Measurements from ENCODE around the gene CHAC1. TPM values are rescaled to one million over a fixed set of nuclear protein-coding genes. Genes with fewer than 3 reads are reported as not detected.
"Not testable (repeated sequence)": the region's sequence is repeated elsewhere in the genome, so short reads cannot be mapped to it uniquely, and the experiment has no call there.

Gene CHAC1
- polyA plus RNA-seq, 3 donors, result 0.15 TPM; not detected in 2

DNA sequence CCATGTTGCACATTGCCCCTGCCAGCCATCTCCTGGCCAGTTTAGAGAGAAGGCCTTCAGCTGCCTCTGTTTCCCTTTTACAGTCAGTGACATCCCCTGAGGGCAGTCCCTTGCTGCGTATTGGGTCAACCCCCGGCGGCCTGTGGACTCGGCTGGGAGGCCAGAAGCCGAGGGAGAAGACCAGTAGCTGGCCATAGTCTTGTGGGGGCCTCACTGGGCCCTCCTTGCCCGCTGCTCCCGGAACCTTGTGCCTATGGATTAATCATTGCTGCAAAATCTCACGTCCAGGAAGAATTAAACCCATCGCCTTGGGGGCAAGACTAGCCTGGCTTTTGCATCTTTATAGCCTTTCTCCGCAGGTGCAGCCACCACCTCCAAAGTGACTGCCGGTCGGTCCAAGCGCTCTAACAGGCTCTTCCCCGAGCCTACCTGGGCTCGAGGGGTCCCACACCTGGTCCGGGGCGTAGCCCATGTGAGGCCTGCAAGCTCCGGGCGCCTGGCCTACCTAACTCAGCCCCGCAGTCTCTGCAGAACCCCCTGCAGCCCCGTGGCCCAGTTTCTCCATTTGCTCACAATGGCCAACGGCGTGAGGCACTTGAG is 870 bp upstream of the CHAC1 start:
- 60% methylated on average over 22 of the region's 23 CpGs for WGBS (ENCODE audit: insufficient coverage)
- H3K79me2 ChIP-seq (ENCODE audit: insufficient read depth, low read length), result no peaks in the 10 kb centered on the region
- peak overlapping the region; percentile 86 to 93 for H3K4me3 Mint-ChIP-seq
- peak overlapping the region; percentile 31 to 81 (median 79) for H3K4me3 ChIP-seq (replicated peaks in 1 of 3; ENCODE audit: low read depth in 2 of 3, low read length in 3 of 3)
- peak overlapping the region; percentile 19 to 58 for H3K27ac ChIP-seq (ENCODE audit: low read depth in 1 of 2, low read length in 2 of 2)
- peak overlapping the region in 2 of 7 donors; percentile 50 to 75 for H3K27ac Mint-ChIP-seq
- H3K9me3 ChIP-seq (replicated peaks in 1 of 2; ENCODE audit: control insufficient read depth in 1 of 2, insufficient read depth in 1 of 2, low read length in 2 of 2), result no peaks in the 10 kb centered on the region
- TF ChIP-seq, protein P1, sequence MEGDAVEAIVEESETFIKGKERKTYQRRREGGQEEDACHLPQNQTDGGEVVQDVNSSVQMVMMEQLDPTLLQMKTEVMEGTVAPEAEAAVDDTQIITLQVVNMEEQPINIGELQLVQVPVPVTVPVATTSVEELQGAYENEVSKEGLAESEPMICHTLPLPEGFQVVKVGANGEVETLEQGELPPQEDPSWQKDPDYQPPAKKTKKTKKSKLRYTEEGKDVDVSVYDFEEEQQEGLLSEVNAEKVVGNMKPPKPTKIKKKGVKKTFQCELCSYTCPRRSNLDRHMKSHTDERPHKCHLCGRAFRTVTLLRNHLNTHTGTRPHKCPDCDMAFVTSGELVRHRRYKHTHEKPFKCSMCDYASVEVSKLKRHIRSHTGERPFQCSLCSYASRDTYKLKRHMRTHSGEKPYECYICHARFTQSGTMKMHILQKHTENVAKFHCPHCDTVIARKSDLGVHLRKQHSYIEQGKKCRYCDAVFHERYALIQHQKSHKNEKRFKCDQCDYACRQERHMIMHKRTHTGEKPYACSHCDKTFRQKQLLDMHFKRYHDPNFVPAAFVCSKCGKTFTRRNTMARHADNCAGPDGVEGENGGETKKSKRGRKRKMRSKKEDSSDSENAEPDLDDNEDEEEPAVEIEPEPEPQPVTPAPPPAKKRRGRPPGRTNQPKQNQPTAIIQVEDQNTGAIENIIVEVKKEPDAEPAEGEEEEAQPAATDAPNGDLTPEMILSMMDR (IDR thresholded peaks at IDR 0.05), result no peak
- H3K4me1 Mint-ChIP-seq, result peaks cover 22% of the 10 kb centered on the region
- peak overlapping the region; percentile 97 for H3K4me2 ChIP-seq (replicated peaks; ENCODE audit: extremely low read depth, low read length, poor library complexity, severe bottlenecking)
- H2AFZ ChIP-seq (ENCODE audit: insufficient read depth, low read depth, low read length, poor library complexity, severe bottlenecking), result peak overlapping the region; percentile 93
- no peaks in the 10 kb centered on the region for H4K20me1 ChIP-seq (ENCODE audit: insufficient read depth, low read length)
- peaks cover 16 to 19% of the 10 kb centered on the region in 2 donors for H3K4me1 ChIP-seq (ENCODE audit: control insufficient read depth in 1 of 2, insufficient read depth in 2 of 2, low read length in 2 of 2)
- H3K9me3 Mint-ChIP-seq, result peaks cover 0 to under 1% (median 0%) of the 10 kb centered on the region in 7 donors
- no peak for DNase-seq
- peaks cover 15 to 22% (median 21%) of the 10 kb centered on the region in 3 donors for H3K27me3 Mint-ChIP-seq (ENCODE audit: low read depth in 3 of 3)
- H3K27me3 ChIP-seq (ENCODE audit: control insufficient read depth in 2 of 2, insufficient read depth in 2 of 2, low read length in 2 of 2), result peaks cover 0 to 9% of the 10 kb centered on the region in 2 donors
- intact Hi-C loops (cut with micrococcal nuclease), result no loop called here
- H3K9ac ChIP-seq (ENCODE audit: insufficient read depth, low read length, poor library complexity, severe bottlenecking), result peak overlapping the region; percentile 60
- no peaks in the 10 kb centered on the region for H3K36me3 Mint-ChIP-seq
- no peaks in the 10 kb centered on the region for H3K36me3 ChIP-seq (replicated peaks in 1 of 2; ENCODE audit: control insufficient read depth in 1 of 2, insufficient read depth in 2 of 2, low read length in 2 of 2)

DNA sequence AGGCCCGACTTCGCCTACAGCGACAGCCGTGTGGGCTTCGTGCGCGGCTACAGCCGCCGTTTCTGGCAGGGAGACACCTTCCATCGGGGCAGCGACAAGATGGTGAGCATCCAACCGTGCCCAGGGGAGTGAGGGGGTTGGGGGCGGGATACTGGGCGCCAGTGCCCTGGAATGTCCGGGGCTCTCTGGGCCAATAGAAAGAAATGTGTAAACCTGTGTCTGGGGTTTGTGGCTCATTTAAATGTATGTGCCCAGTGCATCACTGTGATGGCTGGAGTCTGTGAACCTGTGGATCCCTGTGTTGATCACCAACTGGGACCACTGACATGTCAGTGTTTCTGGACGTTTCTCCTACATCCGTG is 423 bp downstream of the CHAC1 start:
- no peaks in the 10 kb centered on the region for H3K36me3 Mint-ChIP-seq
- peaks cover 0 to 9% of the 10 kb centered on the region in 2 donors for H3K27me3 ChIP-seq (ENCODE audit: control insufficient read depth in 2 of 2, insufficient read depth in 2 of 2, low read length in 2 of 2)
- peaks cover 0 to 3% (median 0%) of the 10 kb centered on the region in 7 donors for H3K9me3 Mint-ChIP-seq
- intact Hi-C loops (cut with micrococcal nuclease), result no loop called here
- peak overlapping the region in 3 of 7 donors; percentile 26 to 54 (median 44) for H3K27ac Mint-ChIP-seq
- H3K27ac ChIP-seq (ENCODE audit: low read depth in 1 of 2, low read length in 2 of 2), result no peak overlapping the region
- H3K4me1 ChIP-seq (ENCODE audit: control insufficient read depth in 1 of 2, insufficient read depth in 2 of 2, low read length in 2 of 2), result peaks cover 16 to 19% of the 10 kb centered on the region in 2 donors
- H3K79me2 ChIP-seq (ENCODE audit: insufficient read depth, low read length), result no peaks in the 10 kb centered on the region
- H4K20me1 ChIP-seq (ENCODE audit: insufficient read depth, low read length), result no peaks in the 10 kb centered on the region
- no peak for DNase-seq
- H3K4me1 Mint-ChIP-seq, result peaks cover 22% of the 10 kb centered on the region
- peak overlapping the region; percentile 86 to 93 for H3K4me3 Mint-ChIP-seq
- TF ChIP-seq, protein P1 (IDR thresholded peaks at IDR 0.05), result no peak
- WGBS (ENCODE audit: insufficient coverage), result 15% methylated on average over 15 of the region's 17 CpGs
- H3K9me3 ChIP-seq (replicated peaks in 1 of 2; ENCODE audit: control insufficient read depth in 1 of 2, insufficient read depth in 1 of 2, low read length in 2 of 2), result no peaks in the 10 kb centered on the region
- peaks cover 17 to 22% (median 18%) of the 10 kb centered on the region in 3 donors for H3K27me3 Mint-ChIP-seq (ENCODE audit: low read depth in 3 of 3)
- H3K36me3 ChIP-seq (replicated peaks in 1 of 2; ENCODE audit: control insufficient read depth in 1 of 2, insufficient read depth in 2 of 2, low read length in 2 of 2), result no peaks in the 10 kb centered on the region
- H3K4me2 ChIP-seq (replicated peaks; ENCODE audit: extremely low read depth, low read length, poor library complexity, severe bottlenecking), result peak overlapping the region; percentile 97
- H2AFZ ChIP-seq (ENCODE audit: insufficient read depth, low read depth, low read length, poor library complexity, severe bottlenecking), result peak overlapping the region; percentile 93
- H3K9ac ChIP-seq (ENCODE audit: insufficient read depth, low read length, poor library complexity, severe bottlenecking), result peak overlapping the region; percentile 60
- peak overlapping the region; percentile 31 to 81 (median 79) for H3K4me3 ChIP-seq (replicated peaks in 1 of 3; ENCODE audit: low read depth in 2 of 3, low read length in 3 of 3)

DNA sequence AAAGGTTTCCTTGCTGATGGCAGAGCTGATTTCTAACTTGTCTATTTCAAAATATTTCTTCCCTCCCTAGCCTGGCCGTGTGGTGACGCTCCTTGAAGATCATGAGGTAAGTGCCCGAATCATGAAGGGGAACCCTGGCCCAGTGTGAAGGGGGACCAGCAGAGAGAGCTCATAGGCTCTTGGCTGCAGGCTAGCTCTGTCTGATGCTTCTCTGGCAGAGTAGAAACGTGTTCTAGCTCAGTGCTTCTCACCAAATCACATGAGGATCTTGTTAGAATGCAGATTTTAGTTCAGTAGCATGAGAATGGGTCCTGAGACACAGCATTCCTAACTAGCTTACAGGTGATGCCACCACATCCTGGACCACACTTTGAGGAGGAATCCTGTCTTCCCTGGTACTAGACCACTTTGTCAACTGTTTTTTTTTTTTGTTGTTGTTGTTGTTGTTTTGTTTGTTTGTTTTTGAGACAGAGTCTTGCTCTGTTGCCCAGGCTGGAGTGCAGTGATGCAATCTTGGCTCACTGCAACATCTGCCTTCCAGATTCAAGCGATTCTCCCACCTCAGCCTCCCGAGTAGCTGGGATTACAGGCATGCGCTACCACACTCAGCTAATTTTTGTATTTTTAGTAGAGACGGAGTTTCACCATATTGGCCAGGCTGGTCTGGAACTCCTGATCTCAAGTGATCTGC is 1.0 kb downstream of the CHAC1 start:
- H3K9me3 ChIP-seq (replicated peaks in 1 of 2; ENCODE audit: control insufficient read depth in 1 of 2, insufficient read depth in 1 of 2, low read length in 2 of 2); H3K27me3 ChIP-seq (ENCODE audit: control insufficient read depth in 2 of 2, insufficient read depth in 2 of 2, low read length in 2 of 2); H4K20me1 ChIP-seq (ENCODE audit: insufficient read depth, low read length); H3K9ac ChIP-seq (ENCODE audit: insufficient read depth, low read length, poor library complexity, severe bottlenecking); H3K27ac Mint-ChIP-seq; intact Hi-C loops (cut with micrococcal nuclease); DNase-seq; H3K36me3 Mint-ChIP-seq; H3K4me3 ChIP-seq (replicated peaks in 1 of 3; ENCODE audit: low read depth in 2 of 3, low read length in 3 of 3); H3K79me2 ChIP-seq (ENCODE audit: insufficient read depth, low read length); H3K9me3 Mint-ChIP-seq; H3K27ac ChIP-seq (ENCODE audit: low read depth in 1 of 2, low read length in 2 of 2); H3K36me3 ChIP-seq (replicated peaks in 1 of 2; ENCODE audit: control insufficient read depth in 1 of 2, insufficient read depth in 2 of 2, low read length in 2 of 2): not testable (repeated sequence)
- Mint-ChIP-seq H3K27me3 (ENCODE audit: low read depth in 3 of 3) (peaks cover 17 to 22% (median 18%) of the 10 kb centered on the region in 3 donors), H3K4me3 (peak overlapping the region; percentile 86 to 93), H3K4me1 (peaks cover 18% of the 10 kb centered on the region)
- WGBS (ENCODE audit: insufficient coverage), result 45% methylated on average over 4 of the region's 8 CpGs
- peaks cover 16 to 19% of the 10 kb centered on the region in 2 donors for H3K4me1 ChIP-seq (ENCODE audit: control insufficient read depth in 1 of 2, insufficient read depth in 2 of 2, low read length in 2 of 2)
- H3K4me2 ChIP-seq (replicated peaks; ENCODE audit: extremely low read depth, low read length, poor library complexity, severe bottlenecking), result peak overlapping the region; percentile 97
- peak overlapping the region; percentile 93 for H2AFZ ChIP-seq (ENCODE audit: insufficient read depth, low read depth, low read length, poor library complexity, severe bottlenecking)
